ENCODE measurements around the gene RCOR2.

DNA sequence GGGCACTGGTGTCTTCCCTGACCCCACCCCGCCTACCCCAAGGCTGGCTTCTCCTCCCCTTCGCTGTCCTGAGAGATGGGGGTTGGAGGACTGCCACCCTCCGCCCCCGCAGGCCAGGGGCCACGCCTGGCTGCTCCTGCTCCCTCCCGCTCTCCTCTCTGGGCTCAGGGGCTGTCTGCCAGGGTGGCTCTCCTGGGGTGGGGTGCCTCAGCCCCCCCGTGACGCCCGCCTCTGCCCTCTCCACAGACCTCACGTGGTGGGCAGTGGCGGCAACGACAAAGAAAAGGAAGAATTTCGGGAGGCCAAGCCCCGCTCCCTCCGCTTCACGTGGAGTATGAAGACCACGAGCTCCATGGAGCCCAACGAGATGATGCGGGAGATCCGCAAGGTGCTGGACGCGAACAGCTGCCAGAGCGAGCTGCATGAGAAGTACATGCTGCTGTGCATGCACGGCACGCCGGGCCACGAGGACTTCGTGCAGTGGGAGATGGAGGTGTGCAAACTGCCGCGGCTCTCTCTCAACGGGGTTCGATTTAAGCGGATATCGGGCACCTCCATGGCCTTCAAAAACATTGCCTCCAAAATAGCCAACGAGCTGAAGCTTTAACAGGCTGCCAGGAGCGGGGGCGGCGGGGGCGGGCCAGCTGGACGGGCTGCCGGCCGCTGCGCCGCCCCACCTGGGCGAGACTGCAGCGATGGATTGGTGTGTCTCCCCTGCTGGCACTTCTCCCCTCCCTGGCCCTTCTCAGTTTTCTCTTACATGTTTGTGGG, 8.1 kb downstream of the RCOR2 start:
- TF ChIP-seq POLR2A (IDR thresholded peaks at IDR 0.05; ENCODE audit: low read length) (no peak), GATA1 (IDR thresholded peaks at IDR 0.05; ENCODE audit: low read depth, low read length) (no peak)

Measured in erythroblast (primary cell).